HG02973 (cell line): ENCODE results near the gene ZNHIT2.

Experiments
- ATAC-seq: cut with Tn5 transposase; IDR thresholded peaks from one replicate; pipeline ENCODE4 v1.9.1; 2021; ENCODE audit warnings: moderate library complexity; ENCODE audit not compliant: unreplicated experiment

ZNHIT2 gene

DNA sequence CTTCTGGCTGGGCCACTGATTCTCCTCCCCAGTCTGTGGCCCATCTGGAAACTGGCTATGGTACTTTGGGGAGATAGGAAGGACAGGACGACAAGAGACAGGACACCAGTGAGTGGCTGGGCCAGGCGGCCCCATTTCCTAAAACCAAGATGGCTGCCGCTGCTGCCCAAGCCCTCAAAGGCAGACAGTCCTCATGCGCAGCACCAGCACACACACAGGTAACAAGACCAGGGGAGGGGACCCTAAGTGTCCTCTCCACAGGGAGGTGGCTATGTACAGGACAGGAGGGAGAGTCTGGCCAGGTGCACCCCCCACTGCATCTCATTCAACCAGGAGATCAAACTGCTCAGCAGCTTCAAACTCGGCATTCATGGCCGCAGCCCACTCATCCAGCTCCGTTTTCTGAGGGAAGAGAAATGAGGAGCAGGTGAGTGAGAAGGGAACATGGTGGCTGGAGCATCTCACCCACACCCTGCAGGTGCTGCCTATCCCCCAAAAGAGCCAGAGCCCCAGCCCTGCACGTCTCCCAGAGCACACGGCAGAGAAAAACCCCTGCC is 38.6 kb downstream of the ZNHIT2 start:
- no peak for ATAC-seq

DNA sequence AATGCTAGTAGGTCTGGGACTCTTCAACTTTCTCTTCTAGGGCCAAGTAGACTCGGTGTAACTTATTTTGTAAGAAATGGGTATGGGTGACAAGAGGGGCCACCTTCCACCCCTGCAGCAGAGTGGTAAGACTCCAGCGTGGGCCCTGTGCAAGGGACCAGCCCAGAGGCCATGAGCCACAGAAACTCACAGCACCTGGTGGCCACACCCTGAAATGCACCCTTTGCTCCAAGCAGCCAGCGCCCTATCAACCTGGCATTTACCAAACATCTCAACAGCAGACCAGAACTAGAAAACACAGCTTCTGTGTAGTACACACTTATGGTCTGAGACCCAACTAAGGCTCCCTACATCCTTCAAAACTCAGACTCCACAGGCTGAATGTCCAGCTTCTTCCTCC is 39.4 kb downstream of the ZNHIT2 start:
- no peak for ATAC-seq

DNA sequence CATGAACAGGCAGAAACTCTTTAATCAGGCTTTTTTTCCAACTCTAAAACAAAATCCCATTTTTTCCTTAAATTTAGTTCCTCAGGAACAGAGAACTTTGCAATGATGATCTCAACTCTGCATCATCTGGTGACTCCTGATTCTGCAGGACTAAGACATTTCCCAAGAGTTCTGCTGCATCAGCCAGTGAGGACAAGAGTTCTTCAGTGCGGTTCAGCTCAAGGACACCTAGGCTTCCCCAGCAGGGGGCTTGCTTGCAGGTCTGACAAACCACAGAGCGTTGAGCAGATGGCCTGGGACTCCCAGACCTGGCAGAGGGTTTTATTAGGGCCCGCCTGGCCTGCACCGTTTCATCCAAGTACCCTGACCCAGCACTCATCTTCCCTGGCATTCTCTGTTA is 40.0 kb downstream of the ZNHIT2 start:
- no peak for ATAC-seq

DNA sequence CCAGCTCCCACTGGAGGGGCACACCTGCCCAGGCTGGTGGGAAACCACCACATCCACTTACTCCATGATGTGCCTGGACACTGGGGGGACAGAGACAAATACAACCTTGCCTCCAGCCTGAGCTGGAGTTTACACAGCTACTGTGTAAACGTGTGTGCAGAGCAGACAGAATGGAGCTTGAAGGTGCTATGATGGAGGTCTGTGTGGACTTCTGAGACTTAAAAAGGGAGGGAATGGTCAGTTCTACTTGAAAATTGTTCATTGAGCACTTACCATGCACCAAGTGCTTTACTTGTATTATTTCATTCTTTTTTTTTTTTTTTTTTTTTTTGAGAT is 44.9 kb downstream of the ZNHIT2 start:
- no peak for ATAC-seq

DNA sequence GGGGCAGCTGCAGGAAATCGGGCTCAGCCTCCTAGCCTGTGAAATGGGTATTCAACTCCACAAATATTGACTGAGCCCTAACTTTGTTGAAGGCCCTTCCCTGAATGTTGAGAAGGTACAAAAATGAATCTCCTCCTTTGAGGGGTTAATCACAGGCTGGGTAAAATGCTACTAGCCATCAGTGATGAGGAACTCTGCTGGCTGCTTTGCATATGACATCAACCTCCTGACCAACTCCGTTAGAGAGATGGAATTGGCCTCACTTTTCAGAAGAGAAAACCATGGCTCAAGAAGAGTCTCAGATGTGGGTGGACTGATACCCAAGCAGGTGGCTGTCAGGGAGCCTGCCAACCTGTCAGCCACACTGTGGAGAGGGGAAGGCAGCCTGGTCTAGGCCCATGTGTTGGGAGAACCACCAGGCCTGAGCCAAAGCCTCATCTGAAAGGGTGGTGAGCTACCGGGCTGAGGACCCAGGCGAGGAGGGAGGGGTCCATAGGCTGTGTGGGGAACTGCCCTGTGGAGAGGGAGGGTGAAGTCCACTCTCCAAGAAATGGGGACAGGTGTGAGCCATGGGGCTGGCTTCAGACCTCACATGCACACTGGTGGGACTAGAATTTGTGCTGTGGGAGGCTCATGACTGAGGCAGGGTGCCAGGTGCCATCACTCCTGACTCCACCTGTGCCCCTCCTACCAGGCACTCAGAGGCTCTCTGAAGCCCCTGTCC is 45.4 kb downstream of the ZNHIT2 start:
- no peak for ATAC-seq

DNA sequence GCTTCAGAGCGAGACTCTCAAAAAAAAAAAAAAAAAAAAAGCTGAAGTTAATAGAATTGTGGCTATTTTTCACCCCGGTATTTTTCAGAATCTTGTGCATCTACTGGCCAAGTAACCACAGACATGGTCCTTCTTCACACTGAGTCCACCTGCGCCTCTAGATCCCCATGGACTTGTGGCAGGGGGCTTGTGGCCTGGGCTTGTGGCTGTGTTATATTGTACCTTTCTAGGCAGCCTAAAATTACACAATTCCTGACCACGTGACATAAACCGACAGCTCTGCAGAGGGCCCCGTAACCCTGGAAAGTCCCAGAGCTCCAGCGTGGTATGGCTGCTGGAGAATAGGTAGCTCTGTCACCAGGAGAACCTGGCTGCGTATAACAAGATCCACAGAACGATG is 48.3 kb downstream of the ZNHIT2 start:
- ATAC-seq: no peak

DNA sequence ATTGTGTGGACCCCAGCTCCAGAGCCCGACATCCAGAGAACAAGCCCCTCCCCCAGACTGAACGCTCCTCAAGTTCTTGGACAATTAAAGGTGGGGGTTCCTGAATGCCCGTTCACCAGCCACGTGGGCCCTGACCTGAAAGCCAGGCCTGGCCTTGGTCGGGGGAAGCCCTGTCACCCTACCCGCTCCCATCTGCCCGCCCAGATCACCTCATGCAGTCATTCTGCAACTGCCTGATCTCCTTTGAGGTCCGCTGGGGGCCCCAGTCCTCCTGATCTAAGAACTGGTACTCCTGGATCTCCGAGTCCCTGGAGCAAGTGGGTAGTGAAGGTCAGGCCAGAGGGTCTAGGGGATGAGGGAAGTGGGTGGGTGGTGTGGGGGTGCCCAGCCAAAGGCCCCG is 50.1 kb downstream of the ZNHIT2 start:
- no peak for ATAC-seq

DNA sequence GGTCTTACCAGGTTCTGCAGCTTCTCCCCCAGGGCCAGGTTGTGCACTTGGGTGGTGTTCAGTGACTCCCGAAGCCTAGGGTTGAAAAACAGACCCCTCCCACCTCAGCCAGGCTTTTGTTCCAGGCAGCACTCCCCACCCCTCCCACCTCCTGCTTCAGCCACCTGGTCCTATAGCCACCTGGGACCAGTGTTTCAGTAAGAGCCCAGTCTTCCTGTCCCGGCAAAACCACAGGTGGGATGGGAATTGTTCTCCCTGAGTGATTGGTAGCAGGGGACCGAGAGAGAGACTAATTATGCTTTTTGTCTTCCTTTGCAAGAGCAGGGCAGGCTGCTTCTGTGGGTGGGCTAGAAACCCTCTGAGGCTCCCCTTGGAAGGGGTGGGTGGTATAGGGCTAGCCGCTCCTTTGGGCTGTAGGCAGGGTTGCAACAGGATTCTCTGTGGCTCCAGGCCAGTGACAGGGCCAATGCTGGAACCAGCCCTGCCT is 50.7 kb downstream of the ZNHIT2 start:
- ATAC-seq: no peak
